Measurements from ENCODE around the gene U2AF1L4.

Gene U2AF1L4

DNA sequence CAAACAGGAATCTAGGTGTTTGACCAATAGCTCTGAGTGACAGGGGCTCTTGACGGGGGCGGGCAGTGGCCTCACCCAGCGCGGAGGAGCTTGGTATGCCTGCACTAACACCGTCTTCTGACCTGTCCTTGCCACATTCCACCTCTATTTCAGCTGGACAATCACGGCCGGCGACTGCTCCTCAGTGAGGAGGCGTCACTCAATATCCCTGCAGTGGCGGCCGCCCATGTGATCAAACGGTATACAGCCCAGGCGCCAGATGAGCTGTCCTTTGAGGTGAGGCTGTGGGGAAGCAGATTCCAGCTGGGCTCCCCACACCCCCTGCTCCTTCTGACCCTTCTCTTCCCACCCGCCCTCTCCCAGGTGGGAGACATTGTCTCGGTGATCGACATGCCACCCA is 34.8 kb upstream of the U2AF1L4 start:
- Histone ChIP-seq H3K27ac (ENCODE audit: low read length) (no peak overlapping the region), H3K79me2 (ENCODE audit: low read length) (no peaks in the 10 kb centered on the region), H4K20me1 (ENCODE audit: insufficient read depth, low read length) (no peaks in the 10 kb centered on the region), H3K9ac (ENCODE audit: low read length) (no peak overlapping the region), H3K9me3 (ENCODE audit: insufficient read depth, low read length) (no peaks in the 10 kb centered on the region), H3K4me1 (ENCODE audit: low read length) (peaks cover 33% of the 10 kb centered on the region), H3K27me3 (ENCODE audit: low read depth, low read length) (no peaks in the 10 kb centered on the region), H3K4me3 (ENCODE audit: low read length) (no peak overlapping the region), H3K36me3 (replicated peaks; ENCODE audit: low read depth, low read length) (no peaks in the 10 kb centered on the region), H2AFZ (ENCODE audit: low read depth, low read length) (no peak overlapping the region), H3K4me2 (ENCODE audit: low read length) (no peak overlapping the region)
- no peak for TF ChIP-seq EZH2phosphoT487 (IDR thresholded peaks at IDR 0.05; ENCODE audit: low read depth)
- TF ChIP-seq, protein P1, sequence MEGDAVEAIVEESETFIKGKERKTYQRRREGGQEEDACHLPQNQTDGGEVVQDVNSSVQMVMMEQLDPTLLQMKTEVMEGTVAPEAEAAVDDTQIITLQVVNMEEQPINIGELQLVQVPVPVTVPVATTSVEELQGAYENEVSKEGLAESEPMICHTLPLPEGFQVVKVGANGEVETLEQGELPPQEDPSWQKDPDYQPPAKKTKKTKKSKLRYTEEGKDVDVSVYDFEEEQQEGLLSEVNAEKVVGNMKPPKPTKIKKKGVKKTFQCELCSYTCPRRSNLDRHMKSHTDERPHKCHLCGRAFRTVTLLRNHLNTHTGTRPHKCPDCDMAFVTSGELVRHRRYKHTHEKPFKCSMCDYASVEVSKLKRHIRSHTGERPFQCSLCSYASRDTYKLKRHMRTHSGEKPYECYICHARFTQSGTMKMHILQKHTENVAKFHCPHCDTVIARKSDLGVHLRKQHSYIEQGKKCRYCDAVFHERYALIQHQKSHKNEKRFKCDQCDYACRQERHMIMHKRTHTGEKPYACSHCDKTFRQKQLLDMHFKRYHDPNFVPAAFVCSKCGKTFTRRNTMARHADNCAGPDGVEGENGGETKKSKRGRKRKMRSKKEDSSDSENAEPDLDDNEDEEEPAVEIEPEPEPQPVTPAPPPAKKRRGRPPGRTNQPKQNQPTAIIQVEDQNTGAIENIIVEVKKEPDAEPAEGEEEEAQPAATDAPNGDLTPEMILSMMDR (IDR thresholded peaks at IDR 0.05; ENCODE audit: low read depth, low read length), result no peak

DNA sequence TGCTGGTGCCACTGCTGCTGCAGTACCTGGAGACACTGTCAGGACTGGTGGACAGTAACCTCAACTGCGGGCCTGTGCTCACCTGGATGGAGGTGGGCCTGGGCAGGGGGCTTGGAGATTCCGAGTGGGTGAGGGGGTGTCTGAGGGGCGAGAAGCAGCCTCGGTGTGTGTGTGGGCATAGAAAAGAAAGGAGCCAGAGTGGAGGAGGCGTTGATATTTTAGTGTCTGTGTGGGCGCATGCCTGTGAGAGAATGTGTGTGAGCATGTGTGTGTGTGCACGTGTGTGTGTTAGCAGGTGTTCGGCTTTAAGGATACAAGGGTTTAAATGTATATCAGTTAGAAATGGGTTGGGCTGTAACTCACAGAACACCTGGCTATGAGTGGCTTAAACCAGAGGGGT is 33.8 kb upstream of the U2AF1L4 start:
- H3K9ac ChIP-seq (ENCODE audit: low read length), result no peak overlapping the region
- peaks cover 35% of the 10 kb centered on the region for H3K4me1 ChIP-seq (ENCODE audit: low read length)
- no peaks in the 10 kb centered on the region for H3K9me3 ChIP-seq (ENCODE audit: insufficient read depth, low read length)

DNA sequence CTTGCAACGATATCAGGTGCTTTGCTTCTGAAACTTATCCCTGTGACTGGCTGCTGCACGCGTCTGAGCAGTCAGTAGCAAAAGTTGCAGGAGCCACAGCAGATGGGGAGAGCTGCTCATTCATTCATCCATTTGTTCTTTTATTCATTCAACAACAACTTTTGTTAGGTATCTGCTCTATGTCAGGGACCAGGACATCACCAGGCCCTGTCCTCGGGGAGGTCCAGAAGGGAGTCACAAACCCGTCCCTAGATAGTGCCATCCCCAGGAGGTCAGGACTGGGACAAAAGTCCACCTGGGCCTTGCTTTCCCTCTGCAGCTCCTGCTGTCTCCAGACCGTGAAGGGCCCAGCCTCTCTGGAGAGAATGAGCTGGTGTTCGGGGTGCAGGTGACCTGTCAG is 32.7 kb upstream of the U2AF1L4 start:
- Histone ChIP-seq H3K9me3 (ENCODE audit: insufficient read depth, low read length) (no peaks in the 10 kb centered on the region), H3K9ac (ENCODE audit: low read length) (no peak overlapping the region), H3K36me3 (replicated peaks; ENCODE audit: low read depth, low read length) (no peaks in the 10 kb centered on the region), H2AFZ (ENCODE audit: low read depth, low read length) (no peak overlapping the region), H3K79me2 (ENCODE audit: low read length) (no peaks in the 10 kb centered on the region), H3K4me3 (ENCODE audit: low read length) (no peak overlapping the region), H4K20me1 (ENCODE audit: insufficient read depth, low read length) (no peaks in the 10 kb centered on the region), H3K4me1 (ENCODE audit: low read length) (peaks cover 28% of the 10 kb centered on the region), H3K27ac (ENCODE audit: low read length) (no peak overlapping the region), H3K27me3 (ENCODE audit: low read depth, low read length) (no peaks in the 10 kb centered on the region), H3K4me2 (ENCODE audit: low read length) (no peak overlapping the region)
- no peak for TF ChIP-seq EZH2phosphoT487 (IDR thresholded peaks at IDR 0.05; ENCODE audit: low read depth)
- TF ChIP-seq, protein P1 (IDR thresholded peaks at IDR 0.05; ENCODE audit: low read depth, low read length), result no peak

More for the DNA sequence above, 33.8 kb upstream of the U2AF1L4 start:
- Histone ChIP-seq H2AFZ (ENCODE audit: low read depth, low read length) (no peak overlapping the region), H3K4me2 (ENCODE audit: low read length) (no peak overlapping the region), H4K20me1 (ENCODE audit: insufficient read depth, low read length) (no peaks in the 10 kb centered on the region), H3K27me3 (ENCODE audit: low read depth, low read length) (no peaks in the 10 kb centered on the region), H3K79me2 (ENCODE audit: low read length) (no peaks in the 10 kb centered on the region), H3K27ac (ENCODE audit: low read length) (no peak overlapping the region), H3K36me3 (replicated peaks; ENCODE audit: low read depth, low read length) (no peaks in the 10 kb centered on the region), H3K4me3 (ENCODE audit: low read length) (no peak overlapping the region)
- TF ChIP-seq EZH2phosphoT487 (IDR thresholded peaks at IDR 0.05; ENCODE audit: low read depth), result no peak
- TF ChIP-seq, protein P1 (IDR thresholded peaks at IDR 0.05; ENCODE audit: low read depth, low read length), result no peak

DNA sequence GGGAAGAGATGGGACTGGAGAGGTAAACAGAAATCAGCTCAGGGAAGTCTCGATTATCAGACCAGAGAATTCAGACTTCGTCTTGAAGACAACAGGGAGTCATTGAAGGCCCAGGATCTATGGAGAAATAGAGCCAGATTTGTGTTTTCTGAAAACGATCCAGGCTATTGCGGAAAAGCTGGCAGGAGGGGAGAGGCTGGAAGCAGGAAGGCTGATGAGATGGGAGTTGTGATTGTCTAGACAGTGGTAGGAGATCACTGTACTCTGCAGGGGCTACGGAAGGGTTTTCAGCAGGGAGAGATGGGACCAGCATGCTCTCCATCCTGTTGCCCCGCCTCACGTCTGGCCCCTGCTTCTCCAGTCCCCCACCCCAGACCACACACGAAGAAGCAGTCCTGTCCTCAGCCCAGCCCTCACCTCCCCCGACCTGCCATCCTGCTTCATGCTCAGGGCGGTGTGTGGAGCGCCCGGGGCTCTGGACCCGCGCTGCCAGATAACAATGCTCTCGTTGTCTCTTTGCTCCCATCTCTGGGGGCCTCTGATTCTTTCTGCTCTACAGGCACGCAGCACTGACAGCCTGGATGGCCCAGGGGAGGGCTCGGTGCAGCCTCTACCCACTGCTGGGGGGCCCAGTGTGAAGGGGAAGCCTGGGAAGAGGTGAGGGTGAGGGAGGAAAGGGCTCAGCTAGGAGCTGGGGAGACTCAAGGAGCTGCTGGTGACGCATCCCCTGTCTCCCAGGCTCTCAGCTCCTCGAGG is 32.0 kb upstream of the U2AF1L4 start:
- TF ChIP-seq, protein P1 (IDR thresholded peaks at IDR 0.05; ENCODE audit: low read depth, low read length), result no peak
- TF ChIP-seq EZH2phosphoT487 (IDR thresholded peaks at IDR 0.05; ENCODE audit: low read depth), result no peak
- Histone ChIP-seq H3K4me2 (ENCODE audit: low read length) (no peak overlapping the region), H3K9me3 (ENCODE audit: insufficient read depth, low read length) (no peaks in the 10 kb centered on the region), H3K36me3 (replicated peaks; ENCODE audit: low read depth, low read length) (no peaks in the 10 kb centered on the region), H3K9ac (ENCODE audit: low read length) (no peak overlapping the region), H3K27ac (ENCODE audit: low read length) (no peak overlapping the region), H3K79me2 (ENCODE audit: low read length) (no peaks in the 10 kb centered on the region), H3K27me3 (ENCODE audit: low read depth, low read length) (no peaks in the 10 kb centered on the region), H3K4me3 (ENCODE audit: low read length) (no peak overlapping the region), H2AFZ (ENCODE audit: low read depth, low read length) (no peak overlapping the region), H3K4me1 (ENCODE audit: low read length) (peaks cover 23% of the 10 kb centered on the region), H4K20me1 (ENCODE audit: insufficient read depth, low read length) (no peaks in the 10 kb centered on the region)

All from OCI-LY3 (cell line).